HCT116 (cell line): ENCODE data around the gene GLTP. TPM values are rescaled to one million over a fixed set of nuclear protein-coding genes. Genes with fewer than 3 reads are reported as not detected.

ENCODE experiments used
- ATAC-seq: fragments of 200-7000 bp; cut with Tn5 transposase; 2 replicates; pipeline ENCODE4 v1.9.1; 2020; ENCODE audit warnings: mild to moderate bottlenecking, moderate library complexity
- BruUV-seq: library from RNA; stranded (reverse); fragments of 400-500 nt; replicated peaks from 2 replicates; lab custom pipeline; 2021; lab: Mats Ljungman, UMichigan
- CTCF ChIA-PET: fragments of 300-600 bp; sonication (Branson Sonifier 250); formaldehyde crosslinking; loops from one replicate; lab custom pipeline; 2021; ENCODE audit warnings: antibody characterized with exemption; lab: Charles Lee
- POLR2A ChIA-PET: fragments of 300-600, 350-600 bp; sonication (Branson Sonifier 250); formaldehyde crosslinking; loops from one replicate; lab custom pipeline; 2021; ENCODE audit warnings: antibody characterized with exemption; lab: Charles Lee
- RAD21 ChIA-PET, 2 experiments: fragments of 300-600 bp; sonication (Branson Sonifier 250); formaldehyde crosslinking; loops; one replicate each; lab custom pipeline; 2023; ENCODE audit warnings: low total read pairs in 2 of 2; ENCODE audit not compliant: uncharacterized antibody in 2 of 2, unreplicated experiment in 2 of 2, low non-redundant PET in 1 of 2; lab: Charles Lee
- DNase-seq: peaks from one replicate; pipeline ENCODE4 v3.0.0-alpha.2; 2010; ENCODE audit warnings: low read depth, low spot score
- H2AFZ ChIP-seq: fragments of 200-600 bp; shearing (Covaris generic), sonication (generic); 2 replicates; pipeline ENCODE4 v1.6.1; 2017; ENCODE audit warnings: low read depth, mixed run types, mixed read lengths, antibody characterized with exemption, low read length; ENCODE audit not compliant: poor library complexity, severe bottlenecking
- H3K27ac ChIP-seq: 2 replicates; pipeline ENCODE4 v1.5.1; 2012; ENCODE audit warnings: low read depth, low read length
- H3K27me3 ChIP-seq: fragments of 200-600 bp; sonication (generic); 2 replicates; pipeline ENCODE4 v1.6.1; 2016; ENCODE audit warnings: mixed run types, low read length, mixed read lengths; ENCODE audit not compliant: insufficient read depth
- H3K36me3 ChIP-seq, 2 experiments: fragments of 200-500 bp in 1 of 2; fragments of 200-600 bp in 1 of 2; sonication (Bioruptor generic) in 1 of 2; sonication (generic) in 1 of 2; 2 replicates each; pipeline versions ENCODE4 v1.5.1 to v1.6.1; 2014 to 2016; ENCODE audit warnings: low read length in 2 of 2, inconsistent platforms in 1 of 2, mixed read lengths in 1 of 2, mixed run types in 1 of 2; ENCODE audit not compliant: insufficient read depth in 2 of 2, control insufficient read depth in 1 of 2
- H3K4me1 ChIP-seq, 2 experiments: fragments of 200-600 bp in 1 of 2; sonication (generic) in 1 of 2; 2 replicates each; pipeline versions ENCODE4 v1.5.1 to v1.6.1; 2012 to 2017; ENCODE audit warnings: low read length in 2 of 2, inconsistent platforms in 1 of 2, mild to moderate bottlenecking in 1 of 2, mixed read lengths in 1 of 2, mixed run types in 1 of 2, moderate library complexity in 1 of 2; ENCODE audit not compliant: insufficient read depth in 2 of 2, control insufficient read depth in 1 of 2
- H3K4me2 ChIP-seq: fragments of 200-600 bp; sonication (generic); 2 replicates; pipeline ENCODE4 v1.6.1; 2017; ENCODE audit warnings: mixed run types, low read length, mixed read lengths
- H3K4me3 ChIP-seq, 2 experiments: fragments of 200-600 bp in 1 of 2; sonication (generic) in 1 of 2; replicated peaks in 1 of 2; 2 replicates each; pipeline ENCODE4 v1.5.1; 2011 to 2016; ENCODE audit warnings: low read length in 2 of 2, control low read depth in 1 of 2, low read depth in 1 of 2, mild to moderate bottlenecking in 1 of 2, mixed read lengths in 1 of 2, mixed run types in 1 of 2
- H3K79me2 ChIP-seq: fragments of 200-600 bp; sonication (generic); 2 replicates; pipeline ENCODE4 v1.6.1; 2017; ENCODE audit warnings: mild to moderate bottlenecking, mixed run types, low read length, moderate library complexity, mixed read lengths; ENCODE audit not compliant: insufficient read depth
- H3K9ac ChIP-seq: fragments of 200-600 bp; sonication (generic); 2 replicates; pipeline ENCODE4 v1.6.1; 2016; ENCODE audit warnings: low read length, mixed read lengths
- H3K9me2 ChIP-seq: fragments of 200-600 bp; sonication (generic), shearing (Covaris generic); 2 replicates; pipeline ENCODE4 v1.6.1; 2017; ENCODE audit warnings: mixed run types, mild to moderate bottlenecking, moderate library complexity; ENCODE audit not compliant: insufficient read depth
- H3K9me3 ChIP-seq, 2 experiments: fragments of 200-500 bp in 1 of 2; fragments of 200-600 bp in 1 of 2; sonication (Bioruptor generic) in 1 of 2; sonication (generic) in 1 of 2; 2 replicates each; pipeline ENCODE4 v1.6.1; 2014 to 2017; ENCODE audit warnings: low read length in 2 of 2, mixed read lengths in 2 of 2, inconsistent platforms in 1 of 2, low read depth in 1 of 2, mild to moderate bottlenecking in 1 of 2, mixed run types in 1 of 2, moderate library complexity in 1 of 2; ENCODE audit not compliant: control insufficient read depth in 1 of 2, insufficient read depth in 1 of 2
- H4K20me1 ChIP-seq: fragments of 200-600 bp; sonication (generic), shearing (Covaris generic); 2 replicates; pipeline ENCODE4 v1.6.1; 2017; ENCODE audit warnings: mixed run types, mild to moderate bottlenecking, moderate library complexity; ENCODE audit not compliant: insufficient read depth
- CBX3 ChIP-seq: IDR thresholded peaks from 2 replicates; pipeline ENCODE4 v1.6.1; 2012; ENCODE audit warnings: low read depth
- CTCF ChIP-seq, 3 experiments: fragments of 200-600 bp in 1 of 3; sonication (generic) in 1 of 3; IDR thresholded peaks in 2 of 3; conservative IDR thresholded peaks in 1 of 3; 2 replicates each; pipeline ENCODE4 v1.5.1; 2012 to 2017; ENCODE audit warnings: low read depth in 2 of 3, low read length in 2 of 3, antibody characterized with exemption in 1 of 3, borderline replicate concordance in 1 of 3, control low read depth in 1 of 3, mild to moderate bottlenecking in 1 of 3, mixed read lengths in 1 of 3, mixed run types in 1 of 3, moderate library complexity in 1 of 3; ENCODE audit not compliant: insufficient read depth in 1 of 3
- ELF1 ChIP-seq: IDR thresholded peaks from 2 replicates; pipeline ENCODE4 v1.6.1; 2012; ENCODE audit warnings: low read depth, borderline replicate concordance
- RAD21 ChIP-seq: IDR thresholded peaks from 2 replicates; pipeline ENCODE4 v1.6.1; 2012; ENCODE audit warnings: low read depth, mild to moderate bottlenecking
- SP1 ChIP-seq: IDR thresholded peaks from 2 replicates; pipeline ENCODE4 v1.6.1; 2012; ENCODE audit warnings: low read depth
- YY1 ChIP-seq: IDR thresholded peaks from 2 replicates; pipeline ENCODE4 v1.6.1; 2011; ENCODE audit warnings: low read length, low read depth, moderate library complexity, mild to moderate bottlenecking; ENCODE audit not compliant: insufficient replicate concordance; ENCODE audit errors: extremely low read depth
- intact Hi-C: fragments of 100-400 bp; cut with micrococcal nuclease; formaldehyde crosslinking; loops from 2 replicates; pipeline ENCODE4 v1.10.0; 2022
- total RNA-seq: library from RNA; stranded (reverse); gene quantifications from one replicate; pipeline ENCODE4 v1.2.1, GENCODE V29; 2021; ENCODE audit not compliant: unreplicated experiment

GLTP gene
- total RNA-seq, 1 experiment from 2014 or later: 26.6 TPM

DNA sequence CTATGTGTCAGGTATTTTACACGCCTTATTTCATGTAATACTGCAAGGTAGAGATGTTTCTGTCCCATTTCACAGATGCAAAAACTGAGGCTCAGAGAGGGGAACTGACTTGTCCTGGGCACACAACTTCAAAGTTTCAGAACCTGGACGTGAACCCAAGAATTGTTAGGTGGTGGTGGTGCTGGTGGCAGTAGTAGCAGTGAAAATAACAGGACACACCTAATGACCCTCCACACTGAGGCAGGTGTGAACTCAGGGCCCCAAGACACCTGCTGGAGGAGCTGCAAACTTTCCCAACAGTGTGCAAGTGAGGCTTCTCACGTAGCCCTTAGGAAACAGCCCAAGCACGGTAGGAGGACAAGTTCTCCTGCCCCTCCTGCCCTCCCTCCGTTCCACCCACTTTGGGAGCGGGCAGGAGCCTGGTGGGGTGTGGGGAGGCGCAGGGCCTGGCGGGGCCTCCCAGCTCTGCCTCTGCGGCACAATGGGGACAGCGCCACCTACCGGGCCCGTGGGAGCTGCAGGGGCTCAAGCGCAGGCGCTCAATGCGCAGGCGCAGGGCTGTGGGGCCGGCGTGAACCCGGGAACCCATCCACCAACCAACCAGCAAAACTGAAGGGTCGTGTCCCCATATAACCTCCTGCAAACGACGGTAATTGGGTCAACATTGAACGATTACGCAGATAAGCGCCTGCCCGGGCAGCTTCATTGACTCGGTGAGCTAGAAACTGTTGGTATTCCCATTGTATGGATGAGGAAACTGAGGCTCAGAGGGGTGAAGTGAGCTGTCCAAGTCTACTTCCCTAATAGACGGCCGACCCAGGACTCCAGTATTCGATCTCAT lies 35.1 kb downstream of the GLTP start:
- ATAC-seq (peak; percentile 92), DNase-seq (peak; percentile 73)
- no peaks in the 10 kb centered on the region for H3K79me2 ChIP-seq
- no peak overlapping the region for H3K9ac ChIP-seq
- H2AFZ ChIP-seq: peak overlapping the region; percentile 57
- H3K4me2 ChIP-seq: peak overlapping the region; percentile 40
- no peaks in the 10 kb centered on the region for H4K20me1 ChIP-seq
- no TSS peak for BruUV-seq
- no peaks in the 10 kb centered on the region for H3K27me3 ChIP-seq
- POLR2A ChIA-PET: no interaction called here
- TF ChIP-seq ELF1 (no peak), CTCF (IDR thresholded peaks at IDR 0.05 in 2 of 3, conservative IDR thresholded peaks at IDR 0.05 in 1 of 3; ENCODE audit: borderline replicate concordance in 1 of 3, insufficient read depth in 1 of 3, low read depth in 2 of 3, low read length in 2 of 3) (peak; percentile 97 to 98 (median 98)), YY1 (no peak), CBX3 (peak; percentile 61), RAD21 (peak; percentile 94), SP1 (peak; percentile 12; the same call in 1 of the 2 replicates)
- intact Hi-C loops: loop anchor here (1.0 kb wide), 1 partner anchor 40 kb away; no protein-coding TSS in a partner anchor
- H3K27ac ChIP-seq: no peak overlapping the region
- peaks cover 12 to 21% of the 10 kb centered on the region in 2 experiments; a peak in 3 of 4 replicates for H3K4me1 ChIP-seq
- CTCF ChIA-PET: interaction anchor here (0.6 to 2.0 kb wide), 29 partner anchors 9 to 623 kb away, joined by 3 to 19 read pairs (median 4); partner anchors contain the start of genes FAM216A, GPN3, MMAB and MVK
- H3K9me3 ChIP-seq: no peaks in the 10 kb centered on the region
- H3K36me3 ChIP-seq: no peaks in the 10 kb centered on the region
- RAD21 ChIA-PET: interaction anchor here in 1 of 2 experiments (0.7 to 1.1 kb wide), 2 partner anchors 247 to 412 kb away, joined by 3 read pairs; no protein-coding TSS in a partner anchor
- H3K9me2 ChIP-seq: no peaks in the 10 kb centered on the region
- H3K4me3 ChIP-seq: no peak overlapping the region
